ENCODE data around the gene SRP9. TPM values are rescaled to one million over a fixed set of nuclear protein-coding genes. Genes with fewer than 3 reads are reported as not detected.
"Not testable (repeated sequence)": the region's sequence is repeated elsewhere in the genome, so short reads cannot be mapped to it uniquely, and the experiment has no call there.

Gene SRP9
- total RNA-seq, 1 donor from 2014 or later, result 160 TPM

DNA sequence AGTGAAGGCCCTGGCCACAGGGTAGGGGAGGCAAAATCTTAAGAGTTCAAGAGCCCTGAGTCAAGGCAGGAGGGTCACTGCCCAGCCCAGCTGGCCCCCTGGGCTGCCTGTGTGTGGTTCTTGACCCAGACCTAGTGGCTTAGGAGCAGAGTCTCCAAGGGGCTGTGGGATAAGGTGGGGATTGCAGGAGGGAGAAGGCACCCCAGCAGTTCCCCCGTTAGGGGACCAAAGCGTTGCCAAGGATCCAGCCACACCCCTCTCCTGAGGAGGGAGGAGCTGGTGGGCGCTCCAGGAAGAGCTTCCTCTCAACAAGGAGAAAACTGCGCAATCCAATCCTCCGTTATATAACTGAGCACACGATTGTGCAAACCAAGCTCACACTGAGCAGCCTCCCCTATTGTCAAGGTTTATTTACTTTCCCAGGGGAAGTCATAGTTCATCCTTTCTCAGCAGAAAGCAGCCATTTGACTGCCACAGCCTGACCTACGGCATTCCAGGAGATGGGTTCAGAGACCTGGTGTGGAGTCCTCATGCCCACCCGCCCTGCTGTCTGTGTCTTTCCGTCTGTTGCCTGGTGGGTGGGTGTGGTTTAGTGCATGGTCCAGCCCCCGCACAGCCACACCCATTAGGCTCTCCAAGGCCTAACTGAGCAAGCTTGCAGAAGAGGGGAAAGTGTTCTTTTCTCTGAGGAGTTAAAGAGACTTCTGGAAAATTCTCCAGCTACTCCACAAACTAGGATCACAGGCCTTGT, 35.8 kb downstream of the SRP9 start:
- no peak for DNase-seq (ENCODE audit: extremely low read depth, low read depth, low spot score)

- no peak for DNase-seq (ENCODE audit: extremely low read depth, low read depth, low spot score)
These were observed 36.8 kb downstream of the SRP9 start for GRCh38 chr1:225814381-225814780.

- not testable (repeated sequence) for DNase-seq (ENCODE audit: extremely low read depth, low read depth, low spot score)
These were observed 37.5 kb downstream of the SRP9 start for GRCh38 chr1:225815090-225815489.

DNA sequence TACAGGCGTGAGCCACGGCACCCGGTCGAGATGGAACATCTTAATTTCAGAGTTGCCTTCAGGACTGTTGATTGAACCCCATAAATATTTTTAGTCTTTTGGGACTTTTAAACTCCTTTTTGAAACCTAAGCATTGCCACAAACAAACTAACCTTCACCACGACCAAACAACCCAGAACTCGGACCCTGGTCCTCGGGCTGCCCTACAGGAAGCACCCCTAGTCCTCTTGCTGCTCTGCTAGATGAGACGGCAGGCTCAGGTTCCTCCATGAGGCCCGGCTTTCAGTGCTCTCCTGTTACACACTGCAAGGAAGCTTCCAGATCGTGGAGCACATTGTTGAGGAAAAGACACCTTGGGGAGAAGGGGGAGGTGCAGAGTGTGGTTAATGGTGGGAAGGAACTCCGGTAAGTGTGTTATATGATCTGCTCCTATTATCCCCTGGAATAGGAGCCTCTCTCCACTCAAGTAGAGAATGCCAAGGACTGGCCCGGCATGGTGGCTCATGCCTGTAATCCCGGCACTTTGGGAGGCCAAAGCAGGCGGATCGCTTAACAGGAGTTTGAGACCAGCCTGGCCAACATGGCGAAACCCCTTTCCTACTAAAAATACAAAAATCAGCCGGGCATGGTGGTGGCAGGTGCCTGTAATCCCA, 38.0 kb downstream of the SRP9 start:
- DNase-seq (ENCODE audit: extremely low read depth, low read depth, low spot score), result no peak

DNA sequence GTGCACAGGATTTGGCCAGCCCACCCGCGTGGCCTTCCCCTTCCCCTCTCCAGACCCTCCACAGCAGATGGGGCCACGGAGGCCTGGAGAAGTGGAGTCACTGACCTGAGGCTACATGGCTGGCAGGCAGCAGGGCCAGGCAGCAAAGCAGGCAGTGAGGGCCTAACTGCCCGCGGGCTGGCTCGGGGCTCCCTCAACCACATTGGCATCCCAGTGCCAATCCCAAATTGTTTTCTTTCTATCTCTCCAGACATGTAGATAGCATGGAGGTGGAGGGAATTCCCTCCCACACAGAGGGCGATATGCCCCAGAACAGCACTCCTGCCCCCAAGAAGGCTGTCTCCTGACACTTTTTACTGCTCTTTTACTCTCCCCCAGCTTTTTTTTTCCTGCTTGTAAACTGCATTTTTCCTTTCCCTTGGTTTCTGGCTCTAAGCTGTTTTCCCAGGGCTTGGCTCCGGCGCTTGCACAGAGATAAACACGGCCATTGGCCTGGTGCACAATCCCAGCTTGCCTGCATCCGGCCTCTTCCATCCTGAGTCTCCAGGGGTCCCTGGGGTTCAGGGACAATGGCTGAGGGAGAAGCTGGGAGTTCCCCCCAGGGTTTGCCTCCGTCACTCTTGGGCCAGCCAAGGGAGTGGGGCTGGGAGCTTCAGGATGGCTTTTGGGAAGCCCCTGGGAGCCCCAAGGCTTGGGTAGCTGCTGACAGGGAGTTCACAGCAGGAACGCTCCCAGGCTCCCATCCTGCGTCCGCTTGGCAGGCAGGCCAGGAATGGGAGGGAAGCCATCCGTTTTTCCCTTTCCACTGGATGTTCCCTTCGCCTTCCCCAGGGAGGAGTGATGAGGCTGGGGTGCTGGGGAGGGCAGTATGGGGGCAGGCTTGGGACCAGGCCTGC, 39.3 kb downstream of the SRP9 start:
- no peak for DNase-seq (ENCODE audit: extremely low read depth, low read depth, low spot score)

- DNase-seq (ENCODE audit: extremely low read depth, low read depth, low spot score), result peak; percentile 37
These were observed 40.0 kb downstream of the SRP9 start for GRCh38 chr1:225817611-225818061.

DNA sequence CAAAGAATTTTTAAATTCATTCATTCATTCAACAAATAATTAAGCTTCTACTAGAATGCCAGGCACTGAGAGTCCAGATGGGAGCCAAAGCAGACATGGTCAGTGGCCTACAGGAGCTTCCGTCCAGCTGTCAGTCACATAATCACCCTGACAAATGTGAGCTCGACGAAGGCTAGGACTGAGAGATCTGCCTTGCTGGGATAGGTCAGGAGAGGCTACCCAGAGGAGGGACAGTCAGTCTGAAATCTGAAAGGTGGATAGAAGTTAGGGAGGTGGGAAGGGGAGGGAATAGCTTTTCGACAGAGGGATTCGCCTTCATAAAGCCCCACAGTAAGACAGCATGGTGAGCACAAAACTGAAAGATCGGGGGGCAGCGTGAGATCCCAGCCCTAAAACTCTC, 40.6 kb downstream of the SRP9 start:
- no peak for DNase-seq (ENCODE audit: extremely low read depth, low read depth, low spot score)

DNA sequence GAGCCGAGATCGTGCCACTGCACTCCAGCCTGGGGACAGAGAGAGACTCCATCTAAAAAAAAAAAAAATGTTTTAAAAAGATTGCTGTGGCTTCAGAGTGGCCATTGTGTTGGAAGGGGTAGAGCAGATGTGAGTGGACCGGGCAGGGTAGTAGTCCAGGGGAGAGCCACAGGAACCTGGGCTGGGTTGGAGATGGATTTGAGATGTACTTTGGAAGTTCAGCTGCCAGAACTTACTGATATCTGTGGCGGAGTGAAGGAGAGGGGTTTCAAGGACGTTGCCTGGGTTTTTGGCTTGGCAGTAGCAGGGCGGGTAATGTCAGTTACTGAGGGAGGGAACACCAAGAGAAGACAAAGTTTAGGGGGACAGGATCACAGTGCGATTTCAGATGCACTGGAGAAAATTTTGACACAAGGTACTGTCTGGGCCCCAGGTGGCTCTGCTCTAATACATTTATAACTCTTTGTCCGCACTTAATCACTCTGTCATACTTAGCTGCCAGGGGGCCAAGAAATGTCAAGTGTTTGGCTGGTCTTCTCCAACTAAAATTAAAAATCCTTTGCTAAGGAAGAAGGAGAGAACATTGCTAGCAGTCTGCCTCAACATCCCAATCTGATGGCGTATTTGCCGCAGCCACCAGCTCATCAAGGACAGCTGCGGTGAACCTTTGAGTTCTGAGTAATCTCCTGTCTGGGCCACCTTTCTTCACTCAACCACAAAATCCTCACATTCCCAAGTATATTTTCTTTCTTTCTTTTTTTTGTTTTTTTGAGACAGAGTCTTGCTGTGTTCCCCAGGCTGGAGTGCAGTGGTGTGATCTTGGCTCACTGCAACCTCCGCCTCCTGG, 41.9 kb downstream of the SRP9 start:
- DNase-seq (ENCODE audit: extremely low read depth, low read depth, low spot score), result no peak

DNA sequence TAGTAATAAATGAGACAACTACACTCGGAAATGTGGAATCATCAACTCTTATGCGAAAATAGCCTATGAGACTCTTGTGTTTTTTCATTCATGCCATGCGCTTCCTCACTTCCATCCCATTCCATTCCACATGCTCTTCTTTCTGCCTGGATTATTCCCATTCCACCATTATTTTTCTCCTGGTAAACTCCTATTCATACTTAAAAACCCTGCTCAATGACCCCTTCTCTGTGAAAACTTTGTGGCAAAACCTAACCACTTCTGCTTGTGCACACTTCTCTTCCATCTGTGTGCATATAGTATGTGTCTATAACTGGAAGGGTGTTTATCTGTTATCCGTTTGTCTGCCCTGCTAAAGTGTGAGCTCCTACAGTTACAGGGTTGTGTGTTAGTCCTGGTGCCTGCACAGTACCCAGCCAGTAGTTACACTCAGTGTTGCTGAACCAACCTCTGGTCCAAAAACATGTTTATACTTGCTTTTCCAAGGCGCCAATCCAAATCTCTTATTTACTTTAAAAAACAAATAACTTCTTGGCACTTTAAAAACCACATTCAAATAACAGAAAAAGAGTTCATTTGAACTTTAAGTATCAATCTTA, 43.0 kb downstream of the SRP9 start:
- DNase-seq (ENCODE audit: extremely low read depth, low read depth, low spot score), result no peak

- DNase-seq (ENCODE audit: extremely low read depth, low read depth, low spot score), result no peak
These were observed 45.2 kb downstream of the SRP9 start for GRCh38 chr1:225822655-225823403.

DNA sequence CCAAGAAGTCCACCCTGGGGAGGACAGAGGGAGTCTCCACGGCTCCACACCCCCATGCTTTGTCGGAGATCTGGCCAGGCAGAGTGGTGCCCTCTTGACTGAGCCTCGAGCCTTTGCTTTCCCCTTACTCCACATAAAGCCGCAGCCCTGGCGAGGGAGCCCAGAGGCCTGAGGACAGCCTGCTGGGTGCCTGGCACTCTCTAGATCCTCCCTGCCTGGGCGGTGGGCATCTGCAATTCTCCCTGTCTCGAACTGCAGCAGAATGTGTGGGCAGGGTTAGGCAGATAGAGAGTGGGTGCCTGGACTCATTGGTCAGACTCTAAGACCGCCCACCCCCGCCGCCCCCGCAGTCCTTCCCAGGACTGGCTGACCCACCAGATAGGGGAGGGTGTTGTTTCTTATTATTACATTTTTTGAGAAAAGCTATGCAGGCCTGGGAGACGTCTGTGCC, 46.2 kb downstream of the SRP9 start:
- no peak for DNase-seq (ENCODE audit: extremely low read depth, low read depth, low spot score)

DNA sequence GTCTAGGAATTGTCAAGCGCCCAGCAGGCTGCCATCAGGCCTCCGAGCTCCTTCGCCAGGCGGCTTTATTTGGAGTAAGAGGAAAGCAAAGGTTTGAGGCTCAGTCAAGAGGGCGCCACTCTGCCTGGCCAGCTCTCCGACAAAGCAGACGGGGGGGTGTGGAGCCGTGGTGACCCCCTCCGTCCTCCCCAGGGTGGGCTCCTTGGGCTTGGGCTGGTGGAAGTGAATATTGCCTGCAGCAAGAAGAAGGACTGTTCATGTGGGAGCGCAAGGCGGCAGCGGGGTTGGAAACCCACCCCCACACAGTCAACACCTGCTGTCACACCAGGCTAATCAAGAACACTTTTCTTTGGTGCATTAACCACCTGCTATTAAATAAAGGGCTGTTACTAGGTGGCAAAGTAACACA, 46.9 kb downstream of the SRP9 start:
- no peak for DNase-seq (ENCODE audit: extremely low read depth, low read depth, low spot score)

- no peak for DNase-seq (ENCODE audit: extremely low read depth, low read depth, low spot score)
These were observed 47.5 kb downstream of the SRP9 start for GRCh38 chr1:225825078-225825477.

DNA sequence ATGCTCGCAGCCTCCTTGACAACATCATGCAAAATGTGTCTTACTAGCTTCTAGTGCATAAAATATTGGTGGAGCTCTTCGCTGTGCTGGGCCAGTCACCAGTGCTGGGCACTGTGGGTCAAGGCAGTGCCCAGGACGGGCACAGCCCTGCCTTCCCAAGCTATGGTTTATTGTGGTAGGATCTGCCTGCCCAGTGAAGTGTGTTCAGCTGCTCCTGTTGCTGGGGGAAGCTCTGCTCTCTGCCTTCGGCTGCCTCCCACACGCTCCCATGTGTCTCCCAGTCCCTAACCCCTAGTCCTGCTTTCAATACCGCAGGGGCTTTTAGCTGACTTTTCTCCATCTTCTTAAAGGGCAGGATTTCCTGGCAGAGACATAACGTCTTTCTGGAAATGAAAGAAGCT, 48.0 kb downstream of the SRP9 start:
- no peak for DNase-seq (ENCODE audit: extremely low read depth, low read depth, low spot score)

- no peak for DNase-seq (ENCODE audit: extremely low read depth, low read depth, low spot score)
These were observed 49.5 kb downstream of the SRP9 start for GRCh38 chr1:225827076-225827475.

DNA sequence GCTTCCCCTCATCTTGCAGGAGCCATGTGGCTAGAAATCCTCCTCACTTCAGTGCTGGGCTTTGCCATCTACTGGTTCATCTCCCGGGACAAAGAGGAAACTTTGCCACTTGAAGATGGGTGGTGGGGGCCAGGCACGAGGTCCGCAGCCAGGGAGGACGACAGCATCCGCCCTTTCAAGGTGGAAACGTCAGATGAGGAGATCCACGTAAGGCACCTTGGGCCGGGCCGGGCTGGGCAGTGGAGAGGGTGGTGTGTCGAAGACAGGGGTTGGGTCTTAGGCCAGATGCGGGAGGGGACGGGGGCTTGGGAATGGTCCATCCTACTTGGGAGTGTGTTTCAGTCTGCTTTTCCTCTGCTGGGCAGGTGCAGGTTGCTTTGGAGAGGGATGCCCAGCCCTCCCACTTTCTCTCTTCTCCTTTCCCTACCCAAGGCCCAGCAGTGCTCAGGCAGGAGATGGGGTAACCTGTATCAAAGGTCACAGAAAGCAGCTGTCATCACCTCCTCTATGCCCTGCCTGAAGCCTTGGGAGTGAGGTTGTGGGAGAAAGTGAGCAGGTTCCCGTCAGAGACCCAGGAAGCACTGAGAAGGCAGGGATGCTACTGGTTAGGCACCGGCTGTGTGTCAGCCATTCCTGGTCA, 51.2 kb downstream of the SRP9 start:
- no peak for DNase-seq (ENCODE audit: extremely low read depth, low read depth, low spot score)

GRCh38 chr1:225830841-225831240, 53.2 kb downstream of the SRP9 start:
- DNase-seq (ENCODE audit: extremely low read depth, low read depth, low spot score), result no peak

DNA sequence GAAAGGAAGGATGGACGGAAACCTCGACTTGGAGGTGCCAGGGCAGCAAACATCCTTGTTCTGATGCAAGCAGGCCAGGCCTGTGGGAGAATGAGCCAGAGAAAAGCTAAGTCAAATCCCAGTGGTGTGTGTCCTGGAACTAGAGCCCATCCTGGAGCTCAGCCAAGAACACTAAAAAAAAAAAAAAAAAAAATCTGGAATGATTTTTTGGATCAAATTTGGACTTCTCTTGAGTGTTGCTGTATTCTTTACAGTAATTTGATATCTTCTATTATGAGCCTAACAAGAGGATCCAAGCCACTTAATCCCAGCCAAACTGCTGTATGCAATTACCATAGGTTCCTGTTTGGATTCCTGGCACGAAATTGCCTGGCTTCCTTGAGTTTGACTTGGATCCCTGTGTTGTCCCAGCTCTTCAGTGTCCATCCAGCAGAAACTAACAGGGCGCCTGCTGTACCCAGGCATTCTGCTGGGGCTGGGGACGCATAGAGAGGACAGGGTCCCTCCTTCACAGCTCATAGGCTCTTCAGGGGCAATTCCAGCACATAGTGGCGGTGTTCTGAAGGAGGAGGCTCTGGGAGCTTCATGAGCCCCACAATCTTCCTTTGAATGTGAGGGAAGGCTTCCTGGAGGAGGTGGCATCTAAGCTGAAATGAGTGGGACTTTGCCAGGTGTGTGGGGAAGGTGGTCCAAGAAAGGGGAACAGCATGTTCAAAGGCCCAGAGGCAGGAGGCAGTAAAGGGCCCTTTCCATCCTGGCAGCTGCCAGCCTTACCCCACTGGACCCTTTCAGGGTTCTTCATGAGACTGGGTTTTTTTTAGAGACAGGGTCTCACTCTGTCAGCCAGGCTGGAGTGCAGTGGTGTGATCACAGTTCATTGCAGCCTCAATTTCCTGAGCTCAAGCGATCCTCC, 57.0 kb downstream of the SRP9 start:
- DNase-seq (ENCODE audit: extremely low read depth, low read depth, low spot score), result no peak

Measured in glomerular endothelial cell (primary cell).